B cell (primary cell): ENCODE measurements around the gene POU3F3. TPM values are rescaled to one million over a fixed set of nuclear protein-coding genes. Genes with fewer than 3 reads are reported as not detected.

Experiments used
- ATAC-seq: fragments of 200-7000 bp; cut with Tn5 transposase; one replicate; pipeline ENCODE4 v1.10.0; 2021; ENCODE audit warnings: low read depth, mild to moderate bottlenecking, moderate number of reproducible peaks, moderate library complexity
- CTCF ChIA-PET: fragments of 350-600 bp; sonication (Branson Sonifier 250); formaldehyde crosslinking; loops from one replicate; lab custom pipeline; 2021; ENCODE audit warnings: antibody characterized with exemption, inconsistent platforms; lab: Charles Lee
- POLR2A ChIA-PET: fragments of 350-600 bp; sonication (Branson Sonifier 250); formaldehyde crosslinking; loops from one replicate; lab custom pipeline; 2021; ENCODE audit warnings: antibody characterized with exemption; lab: Charles Lee
- DNase-seq: peaks from one replicate; pipeline ENCODE4 v3.0.0; 2013
- H2AFZ ChIP-seq: 2 replicates; pipeline ENCODE4 v1.6.1; 2012; ENCODE audit warnings: mild to moderate bottlenecking, low read depth, low read length; ENCODE audit not compliant: insufficient read depth, poor library complexity, severe bottlenecking
- H3K27ac ChIP-seq, 2 donors: 1 replicate in 1 of 2; 2 replicates in 1 of 2; pipeline ENCODE4 v1.5.1; 2012 to 2013; ENCODE audit warnings: low read length in 2 of 2, mild to moderate bottlenecking in 2 of 2, moderate library complexity in 1 of 2
- H3K27me3 ChIP-seq, 4 experiments: fragments of 200-600 bp in 1 of 4; sonication (generic) in 1 of 4; replicated peaks in 1 of 4; 1 replicate in 2 of 4; 2 replicates in 2 of 4; pipeline versions ENCODE4 v1.6.1 to v1.7.0; 2013 to 2016; ENCODE audit warnings: low read length in 3 of 4, mild to moderate bottlenecking in 2 of 4, mixed read lengths in 1 of 4, moderate library complexity in 1 of 4; ENCODE audit not compliant: insufficient read depth in 4 of 4, control insufficient read depth in 3 of 4; ENCODE audit errors: control extremely low read depth in 1 of 4
- H3K36me3 ChIP-seq, 2 experiments: replicated peaks in 1 of 2; 1 replicate in 1 of 2; 2 replicates in 1 of 2; pipeline versions ENCODE4 v1.6.1 to v1.7.1; 2013; ENCODE audit warnings: low read length in 1 of 2; ENCODE audit not compliant: insufficient read depth in 2 of 2, control insufficient read depth in 1 of 2; ENCODE audit errors: control extremely low read depth in 1 of 2, extremely low read depth in 1 of 2
- H3K4me1 ChIP-seq, 2 donors: fragments of 200-600 bp in 1 of 2; sonication (generic) in 1 of 2; 1 replicate in 1 of 2; 2 replicates in 1 of 2; pipeline versions ENCODE4 v1.5.1 to v1.6.1; 2013 to 2017; ENCODE audit warnings: low read length in 2 of 2; ENCODE audit not compliant: control insufficient read depth in 2 of 2, insufficient read depth in 2 of 2
- H3K4me2 ChIP-seq: replicated peaks from 2 replicates; pipeline ENCODE3; 2012; ENCODE audit warnings: mild to moderate bottlenecking, low read depth, low read length; ENCODE audit not compliant: poor library complexity, severe bottlenecking
- H3K4me3 ChIP-seq, 5 experiments: fragments of 200-600 bp in 1 of 5; sonication (generic) in 1 of 5; 1 replicate in 3 of 5; 2 replicates in 2 of 5; pipeline versions ENCODE4 v1.5.1 to v1.7.0; 2011 to 2016; ENCODE audit warnings: low read length in 4 of 5, mild to moderate bottlenecking in 4 of 5, low read depth in 2 of 5, control low read depth in 1 of 5, moderate library complexity in 1 of 5; ENCODE audit not compliant: insufficient read depth in 1 of 5; ENCODE audit errors: control extremely low read depth in 1 of 5, extremely low read depth in 1 of 5
- H3K79me2 ChIP-seq: fragments of 200-600 bp; sonication (generic); one replicate; pipeline ENCODE4 v1.6.0; 2016; ENCODE audit warnings: low read length; ENCODE audit not compliant: control insufficient read depth, insufficient read depth
- H3K9ac ChIP-seq: fragments of 200-600 bp; sonication (generic); 2 replicates; pipeline ENCODE4 v1.6.1; 2017; ENCODE audit warnings: mild to moderate bottlenecking, low read length, moderate library complexity
- H3K9me3 ChIP-seq, 3 donors: one replicate each; pipeline versions ENCODE4 v1.6.1 to v1.7.1; 2013; ENCODE audit warnings: low read length in 2 of 3; ENCODE audit not compliant: control insufficient read depth in 2 of 3, insufficient read depth in 1 of 3; ENCODE audit errors: control extremely low read depth in 1 of 3
- H4K20me1 ChIP-seq: 2 replicates; pipeline ENCODE4 v1.6.0; 2012; ENCODE audit warnings: mild to moderate bottlenecking, low read length; ENCODE audit not compliant: insufficient read depth, control insufficient read depth, poor library complexity, severe bottlenecking
- H3K27ac Mint-ChIP-seq: one replicate; pipeline ENCODE4 v1.8.0; 2021; ENCODE audit warnings: mixed read lengths
- H3K27me3 Mint-ChIP-seq: one replicate; pipeline ENCODE4 v1.8.0; 2021; ENCODE audit warnings: mixed read lengths
- H3K4me1 Mint-ChIP-seq: one replicate; pipeline ENCODE4 v1.8.0; 2021; ENCODE audit warnings: mixed read lengths
- H3K4me3 Mint-ChIP-seq: one replicate; pipeline ENCODE4 v1.8.0; 2021; ENCODE audit warnings: mixed read lengths
- H3K9me3 Mint-ChIP-seq: one replicate; pipeline ENCODE4 v1.8.0; 2022; ENCODE audit warnings: mixed read lengths; ENCODE audit not compliant: insufficient read depth
- EZH2 ChIP-seq: IDR thresholded peaks from 2 replicates; pipeline ENCODE4 v1.6.1; 2012; ENCODE audit warnings: borderline replicate concordance, low read depth, mild to moderate bottlenecking, moderate library complexity, low read length; ENCODE audit not compliant: insufficient read depth, poor library complexity, severe bottlenecking
- WGBS: methylation state at CpG from one replicate; pipeline ENCODE4 v1.1.5; 2013; ENCODE audit warnings: missing lambda C conversion rate; ENCODE audit not compliant: insufficient coverage; 5-methylcytosine and 5-hydroxymethylcytosine counted together
- intact Hi-C: fragments of 100-400 bp; cut with micrococcal nuclease; formaldehyde crosslinking; loops from one replicate; pipeline ENCODE4 v1.10.0; 2022
- polyA plus RNA-seq: library from polyadenylated mRNA; depleted of rRNA; stranded (reverse); fragments of >200 nt; gene quantifications from 2 replicates; pipeline ENCODE4 v1.2.3, GENCODE V29; 2012
- total RNA-seq, 2 donors: library from RNA; stranded (reverse); fragments of 120-200 nt in 1 of 2; gene quantifications; 1 replicate in 1 of 2; 2 replicates in 1 of 2; pipeline versions ENCODE4 v1.2.3 to v1.2.4, GENCODE V29; 2013 to 2022
- TF ChIP-seq, protein P1 (sequence below): fragments of 200-600 bp; IDR thresholded peaks from one replicate; pipeline ENCODE4 v1.8.0; 2022; ENCODE audit warnings: antibody characterized with exemption, mild to moderate bottlenecking

Gene POU3F3
- total and polyA plus RNA-seq, 2 donors (not counting 1 experiment from before 2014, with no cell fraction given): 0.03 to 0.12 TPM

DNA sequence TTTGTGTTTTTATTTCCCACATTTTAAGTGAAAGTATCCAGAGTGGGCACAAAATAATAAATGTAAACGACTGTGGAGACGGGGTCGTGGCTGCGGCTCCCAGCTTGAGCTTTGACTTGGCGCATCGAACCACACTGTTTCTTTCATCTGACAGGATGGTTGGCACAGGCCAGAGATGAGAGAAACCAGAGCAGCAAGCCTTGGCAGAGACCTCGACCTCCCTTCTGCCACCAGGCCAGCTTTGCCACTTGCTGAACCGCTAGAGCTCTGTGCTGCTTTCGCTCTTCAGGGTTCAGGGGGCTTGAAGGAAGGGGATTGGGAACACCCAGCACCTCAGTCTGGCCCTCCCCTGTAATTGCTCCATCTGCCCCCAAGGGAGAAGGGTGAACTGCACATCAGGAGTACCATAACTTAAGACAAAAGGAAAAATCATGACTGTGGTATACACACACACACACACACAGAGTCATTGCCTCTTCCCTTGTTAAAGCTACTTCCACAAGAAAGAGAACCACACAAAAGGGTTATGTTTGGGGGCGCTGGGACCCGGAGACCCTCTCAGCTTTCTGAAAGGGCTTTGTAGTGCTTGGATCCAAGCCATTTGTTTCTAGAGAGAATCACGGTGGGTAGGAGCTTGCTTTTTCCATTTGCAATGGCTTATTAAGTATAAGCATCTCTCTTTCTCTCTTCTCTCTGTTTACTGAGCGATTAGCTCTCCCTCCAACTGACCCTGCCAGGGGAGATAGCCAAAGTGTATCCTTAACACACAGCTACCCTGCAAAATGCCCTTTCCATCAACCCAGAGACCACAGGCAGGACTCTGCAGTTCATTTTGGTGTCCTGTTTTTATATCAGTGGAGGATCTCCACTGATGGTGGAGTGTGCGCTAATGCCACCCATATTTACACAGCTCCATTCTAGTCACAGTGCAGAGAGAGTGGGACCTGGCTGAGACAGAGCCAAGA, 23.0 kb downstream of the POU3F3 start:
- intact Hi-C loops: no loop called here
- H3K4me1 Mint-ChIP-seq: peaks cover 13% of the 10 kb centered on the region
- no peak for TF ChIP-seq EZH2
- TF ChIP-seq, protein P1, sequence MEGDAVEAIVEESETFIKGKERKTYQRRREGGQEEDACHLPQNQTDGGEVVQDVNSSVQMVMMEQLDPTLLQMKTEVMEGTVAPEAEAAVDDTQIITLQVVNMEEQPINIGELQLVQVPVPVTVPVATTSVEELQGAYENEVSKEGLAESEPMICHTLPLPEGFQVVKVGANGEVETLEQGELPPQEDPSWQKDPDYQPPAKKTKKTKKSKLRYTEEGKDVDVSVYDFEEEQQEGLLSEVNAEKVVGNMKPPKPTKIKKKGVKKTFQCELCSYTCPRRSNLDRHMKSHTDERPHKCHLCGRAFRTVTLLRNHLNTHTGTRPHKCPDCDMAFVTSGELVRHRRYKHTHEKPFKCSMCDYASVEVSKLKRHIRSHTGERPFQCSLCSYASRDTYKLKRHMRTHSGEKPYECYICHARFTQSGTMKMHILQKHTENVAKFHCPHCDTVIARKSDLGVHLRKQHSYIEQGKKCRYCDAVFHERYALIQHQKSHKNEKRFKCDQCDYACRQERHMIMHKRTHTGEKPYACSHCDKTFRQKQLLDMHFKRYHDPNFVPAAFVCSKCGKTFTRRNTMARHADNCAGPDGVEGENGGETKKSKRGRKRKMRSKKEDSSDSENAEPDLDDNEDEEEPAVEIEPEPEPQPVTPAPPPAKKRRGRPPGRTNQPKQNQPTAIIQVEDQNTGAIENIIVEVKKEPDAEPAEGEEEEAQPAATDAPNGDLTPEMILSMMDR: no peak
- H3K4me3 Mint-ChIP-seq: no peak overlapping the region
- Histone ChIP-seq H3K27ac (no peak overlapping the region), H3K9me3 (no peaks in the 10 kb centered on the region), H2AFZ (no peak overlapping the region), H3K4me1 (peaks cover 11 to 12% of the 10 kb centered on the region in 2 donors), H3K79me2 (no peaks in the 10 kb centered on the region), H3K27me3 (peaks cover 0 to 27% (median 7%) of the 10 kb centered on the region in 4 experiments), H3K4me2 (no peak overlapping the region), H3K36me3 (no peaks in the 10 kb centered on the region), H3K4me3 (no peak overlapping the region), H4K20me1 (no peaks in the 10 kb centered on the region), H3K9ac (no peak overlapping the region)
- H3K27ac Mint-ChIP-seq: no peak overlapping the region
- peaks cover 34% of the 10 kb centered on the region for H3K27me3 Mint-ChIP-seq
- ATAC-seq (no peak), DNase-seq (no peak)
- ChIA-PET CTCF (no interaction called here), POLR2A (no interaction called here)
- H3K9me3 Mint-ChIP-seq: no peaks in the 10 kb centered on the region
- 92% methylated on average over 9 of the region's 14 CpGs for WGBS
